Transverse colon (tissue), 3 donors: Measurements from ENCODE around the gene RER1.

Experiments used
- CTCF ChIP-seq, 5 experiments: fragments of 200-600 bp in 3 of 5; fragments of 450-650 bp in 2 of 5; sonication (generic) in 3 of 5; IDR thresholded peaks; 1 replicate in 2 of 5; 2 replicates in 3 of 5; pipeline ENCODE4 v1.5.1; 2016 to 2017; ENCODE audit warnings: antibody characterized with exemption in 5 of 5, inconsistent platforms in 3 of 5, mild to moderate bottlenecking in 2 of 5, moderate library complexity in 1 of 5
- EP300 ChIP-seq: sonication (generic); formaldehyde crosslinking; IDR thresholded peaks from one replicate; pipeline ENCODE4 v1.6.1; 2017; ENCODE audit warnings: antibody characterized with exemption, low read depth
- POLR2A ChIP-seq: fragments of 450-650 bp; IDR thresholded peaks from one replicate; pipeline ENCODE4 v1.6.1; 2016; ENCODE audit warnings: antibody characterized with exemption, mild to moderate bottlenecking, moderate library complexity

GRCh38 chr1:2408859-2409276 lies 17.2 kb downstream of the RER1 start:
- TF ChIP-seq CTCF (IDR thresholded peaks at IDR 0.05) (no peak), POLR2A (no peak), EP300 (no peak)
